SK-N-SH treated with all-trans-retinoic acid at 6 μM for 48 hours (cell line): ENCODE measurements around the gene GCLM.

Experiments
- ARNTL ChIP-seq: fragments of 450-650 bp; formaldehyde crosslinking; IDR thresholded peaks from 2 replicates; pipeline ENCODE4 v1.5.0; 2020; ENCODE audit warnings: low read depth, mild to moderate bottlenecking, moderate library complexity, borderline replicate concordance
- BACH2 ChIP-seq: fragments of 250-450 bp; sonication (Bioruptor Pico); IDR thresholded peaks from 2 replicates; pipeline ENCODE4 v1.9.0; 2021; ENCODE audit warnings: mild to moderate bottlenecking, borderline replicate concordance
- CREB5 ChIP-seq: fragments of 250-450 bp; sonication (Bioruptor Pico); IDR thresholded peaks from 2 replicates; pipeline ENCODE4 v1.5.1; 2020; ENCODE audit warnings: low read depth, mild to moderate bottlenecking, moderate library complexity
- CSRNP3 ChIP-seq: fragments of 250-450 bp; sonication (Bioruptor Pico); IDR thresholded peaks from 2 replicates; pipeline ENCODE4 v1.5.1; 2021; ENCODE audit warnings: mild to moderate bottlenecking, moderate library complexity
- GLIS3 ChIP-seq: fragments of 250-450 bp; sonication (Bioruptor Pico); IDR thresholded peaks from 2 replicates; pipeline ENCODE4 v1.5.0; 2020; ENCODE audit warnings: mild to moderate bottlenecking, moderate library complexity
- ISL1 ChIP-seq: fragments of 250-450 bp; sonication (Bioruptor Pico); IDR thresholded peaks from 2 replicates; pipeline ENCODE4 v2.1.2; 2022; ENCODE audit warnings: mild to moderate bottlenecking, moderate library complexity
- OSR1 ChIP-seq: fragments of 250-450 bp; sonication (Bioruptor Pico); IDR thresholded peaks from 2 replicates; pipeline ENCODE4 v1.8.0; 2022; ENCODE audit warnings: moderate library complexity, mild to moderate bottlenecking, inconsistent platforms
- PATZ1 ChIP-seq: fragments of 250-450 bp; sonication (Bioruptor Pico); IDR thresholded peaks from 2 replicates; pipeline ENCODE4 v1.8.0; 2020; ENCODE audit warnings: mild to moderate bottlenecking, moderate library complexity, borderline replicate concordance
- RARB ChIP-seq: fragments of 250-450 bp; sonication (Bioruptor Pico); IDR thresholded peaks from 2 replicates; pipeline ENCODE4 v1.8.0; 2021; ENCODE audit warnings: mild to moderate bottlenecking, moderate library complexity
- TOX ChIP-seq: fragments of 250-450 bp; sonication (Bioruptor Pico); IDR thresholded peaks from 2 replicates; pipeline ENCODE4 v1.8.0; 2021; ENCODE audit warnings: mild to moderate bottlenecking, moderate library complexity, borderline replicate concordance
- ZFP30 ChIP-seq: fragments of 450-650 bp; formaldehyde crosslinking; IDR thresholded peaks from 2 replicates; pipeline ENCODE4 v1.5.0; 2022; ENCODE audit warnings: mild to moderate bottlenecking, moderate library complexity
- ZNF565 ChIP-seq: fragments of 450-650 bp; formaldehyde crosslinking; conservative IDR thresholded peaks from 2 replicates; pipeline ENCODE4 v1.5.0; 2020; ENCODE audit warnings: low read depth, mild to moderate bottlenecking, moderate library complexity
- ZNF8 ChIP-seq: fragments of 450-650 bp; formaldehyde crosslinking; IDR thresholded peaks from 2 replicates; pipeline ENCODE4 v1.5.0; 2020; ENCODE audit warnings: mild to moderate bottlenecking, moderate library complexity

- TF ChIP-seq ZFP30 (CRISPR knock-in tag), result no peak
- TF ChIP-seq ZNF565 (CRISPR knock-in tag), result no peak
- TF ChIP-seq PATZ1 (CRISPR knock-in tag), result no peak
- TF ChIP-seq RARB (CRISPR knock-in tag), result no peak
- TF ChIP-seq TOX, result no peak
- no peak for TF ChIP-seq BACH2 (CRISPR knock-in tag)
- no peak for TF ChIP-seq OSR1 (CRISPR knock-in tag)
- no peak for TF ChIP-seq ARNTL (CRISPR knock-in tag)
- TF ChIP-seq ISL1 (CRISPR knock-in tag), result no peak
- no peak for TF ChIP-seq CSRNP3
- TF ChIP-seq GLIS3 (CRISPR knock-in tag), result no peak
- TF ChIP-seq ZNF8 (CRISPR knock-in tag), result no peak
- TF ChIP-seq CREB5, result no peak
These were observed 62.0 kb downstream of the GCLM start for GRCh38 chr1:93846992-93847810.
